ENCODE results near the gene CA14. TPM values are rescaled to one million over a fixed set of nuclear protein-coding genes. Genes with fewer than 3 reads are reported as not detected.

Gene CA14
- total RNA-seq, 1 experiment from 2014 or later, result 1.7 TPM

GRCh38 chr1:150309758-150310508 is 52.4 kb downstream of the CA14 start:
- no peak for DNase-seq
- Histone ChIP-seq H3K4me1 (replicated peaks; ENCODE audit: insufficient read depth) (no peaks in the 10 kb centered on the region), H3K27me3 (ENCODE audit: insufficient read depth, low read depth) (no peaks in the 10 kb centered on the region), H3K4me2 (no peak overlapping the region), H3K79me2 (ENCODE audit: low read depth) (no peaks in the 10 kb centered on the region), H3K9me2 (ENCODE audit: insufficient read depth) (peaks cover 2% of the 10 kb centered on the region; the same call in 1 of the 2 replicates), H3K36me3 (ENCODE audit: low read depth) (no peaks in the 10 kb centered on the region), H3K9me3 (ENCODE audit: insufficient read depth, low read depth) (no peaks in the 10 kb centered on the region), H2AFZ (no peak overlapping the region), H3K27ac (no peak overlapping the region), H3K4me3 (no peak overlapping the region), H4K20me1 (ENCODE audit: insufficient read depth) (no peaks in the 10 kb centered on the region), H3F3A (ENCODE audit: insufficient read depth, low read depth) (peaks cover 23% of the 10 kb centered on the region)
- ChIA-PET POLR2A (ENCODE audit: unreplicated experiment) (no interaction called here), CTCF (no interaction called here)
- TF ChIP-seq EZH2 (IDR thresholded peaks at IDR 0.05; ENCODE audit: low read depth) (no peak), CTCF (conservative IDR thresholded peaks at IDR 0.05) (no peak)
- intact Hi-C loops (cut with micrococcal nuclease; ENCODE audit: unreplicated experiment), result no loop called here
- no TSS peak for BruUV-seq (replicated peaks)

DNA sequence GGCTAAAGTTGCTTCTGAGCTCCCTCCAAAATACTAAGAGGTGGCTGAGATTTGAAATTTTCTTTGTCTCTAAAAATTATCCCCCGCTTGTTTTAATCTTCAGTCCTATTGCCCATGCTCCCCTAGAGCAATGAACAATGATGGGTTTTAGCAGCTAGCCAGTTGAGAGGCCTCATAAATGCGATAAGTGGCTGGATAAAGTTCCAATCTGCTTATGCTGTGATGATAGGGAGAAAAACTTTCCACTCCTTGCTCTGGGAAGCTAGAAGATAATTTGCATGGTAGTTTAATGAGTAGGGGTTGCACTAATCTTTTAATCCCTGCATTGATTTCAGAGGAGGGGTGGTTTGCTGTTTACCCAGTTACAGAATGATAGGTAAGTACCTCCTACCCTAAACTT is 54.2 kb downstream of the CA14 start:
- CTCF ChIA-PET, result no interaction called here

More for the DNA sequence above, 54.2 kb downstream of the CA14 start:
- Histone ChIP-seq H3K9me3 (ENCODE audit: insufficient read depth, low read depth) (no peaks in the 10 kb centered on the region), H3K79me2 (ENCODE audit: low read depth) (no peaks in the 10 kb centered on the region), H3K27ac (no peak overlapping the region), H3K4me3 (no peak overlapping the region), H2AFZ (no peak overlapping the region), H3K4me2 (no peak overlapping the region), H3K4me1 (replicated peaks; ENCODE audit: insufficient read depth) (no peaks in the 10 kb centered on the region), H3K9me2 (ENCODE audit: insufficient read depth) (peaks cover 2% of the 10 kb centered on the region; the same call in 1 of the 2 replicates), H4K20me1 (ENCODE audit: insufficient read depth) (no peaks in the 10 kb centered on the region), H3K36me3 (ENCODE audit: low read depth) (no peaks in the 10 kb centered on the region), H3F3A (ENCODE audit: insufficient read depth, low read depth) (peaks cover 23% of the 10 kb centered on the region), H3K27me3 (ENCODE audit: insufficient read depth, low read depth) (no peaks in the 10 kb centered on the region)
- no TSS peak for BruUV-seq (replicated peaks)
- intact Hi-C loops (cut with micrococcal nuclease; ENCODE audit: unreplicated experiment), result no loop called here
- TF ChIP-seq EZH2 (IDR thresholded peaks at IDR 0.05; ENCODE audit: low read depth) (no peak), CTCF (conservative IDR thresholded peaks at IDR 0.05) (no peak)
- no peak for DNase-seq
- POLR2A ChIA-PET (ENCODE audit: unreplicated experiment), result interaction anchor here (0.6 kb wide), 1 partner anchor 49 kb away, joined by 3 read pairs; no protein-coding TSS in a partner anchor

Other genes with a start within 250 kb of the CA14 start
- gene OTUD7B, start 247.0 kb upstream of the CA14 start, total RNA-seq (2021), result 30.2 and 30.7 TPM in 2 replicates
- gene VPS45, start 190.0 kb upstream of the CA14 start, total RNA-seq (2021), result 27.8 and 30.3 TPM in 2 replicates
- gene PLEKHO1, start 107.9 kb upstream of the CA14 start, total RNA-seq (2021), result 1.3 and 2.2 TPM in 2 replicates
- gene ANP32E, start 21.7 kb upstream of the CA14 start, total RNA-seq (2021), result 63.3 and 63.5 TPM in 2 replicates
- gene APH1A, start 11.2 kb downstream of the CA14 start, total RNA-seq (2021), result 152 and 173 TPM in 2 replicates
- gene C1orf54, start 15.0 kb downstream of the CA14 start, total RNA-seq (2021), result 1.4 and 1.8 TPM in 2 replicates
- gene CIART, start 24.8 kb downstream of the CA14 start, total RNA-seq (2021), result 11.0 and 16.6 TPM in 2 replicates
- gene MRPS21, start 36.1 kb downstream of the CA14 start, total RNA-seq (2021), result 56.2 and 62.6 TPM in 2 replicates
- gene PRPF3, start 63.8 kb downstream of the CA14 start, total RNA-seq (2021), result 75.7 and 77.1 TPM in 2 replicates
- gene RPRD2, start 106.4 kb downstream of the CA14 start, total RNA-seq (2021), result 24.3 and 36.2 TPM in 2 replicates
- 44.8 and 46.0 TPM in 2 replicates for gene TARS2, start 229.6 kb downstream of the CA14 start, total RNA-seq (2021)